Right renal pelvis (tissue), 4 donors: ENCODE results near the gene FAM13A. TPM values are rescaled to one million over a fixed set of nuclear protein-coding genes. Genes with fewer than 3 reads are reported as not detected.

Experiments
- DNase-seq, 4 donors: peaks; one replicate each; pipeline ENCODE4 v3.0.0-alpha.2; 2013; ENCODE audit warnings: low read depth in 4 of 4, low spot score in 3 of 4, missing footprints in 1 of 4
- polyA plus RNA-seq, 4 donors: library from polyadenylated mRNA; unstranded; fragments of 120-200 nt; gene quantifications; one replicate each; pipeline ENCODE4 v1.2.1, GENCODE V29; 2013; ENCODE audit not compliant: insufficient read length in 4 of 4

FAM13A gene
- polyA plus RNA-seq, 4 donors: 30.8 to 34.0 (median 33.6) TPM

DNA sequence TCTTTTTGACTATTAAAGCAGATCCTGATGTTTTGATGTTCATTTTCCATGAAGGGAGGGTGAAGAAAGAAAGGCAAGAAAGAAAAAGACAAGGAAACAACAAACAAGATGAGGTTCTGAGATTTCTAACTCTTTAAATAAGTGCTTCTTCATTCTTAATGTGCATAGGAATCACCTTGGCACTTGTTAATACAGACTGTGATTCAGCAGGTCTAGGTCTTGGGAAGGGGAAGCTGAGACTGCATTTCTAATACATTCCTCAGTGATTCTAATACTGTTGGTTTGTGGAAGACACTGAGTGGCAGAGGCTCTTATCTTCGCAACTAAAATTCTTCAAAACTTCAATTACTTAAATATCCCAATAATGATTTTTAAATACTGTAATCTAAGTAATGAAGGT lies 264.2 kb downstream of the FAM13A start:
- no peak for DNase-seq

- DNase-seq: no peak
These were observed 264.7 kb downstream of the FAM13A start for GRCh38 chr4:88792268-88792781.

- no peak for DNase-seq
These were observed 265.7 kb downstream of the FAM13A start for GRCh38 chr4:88791274-88791673.

DNA sequence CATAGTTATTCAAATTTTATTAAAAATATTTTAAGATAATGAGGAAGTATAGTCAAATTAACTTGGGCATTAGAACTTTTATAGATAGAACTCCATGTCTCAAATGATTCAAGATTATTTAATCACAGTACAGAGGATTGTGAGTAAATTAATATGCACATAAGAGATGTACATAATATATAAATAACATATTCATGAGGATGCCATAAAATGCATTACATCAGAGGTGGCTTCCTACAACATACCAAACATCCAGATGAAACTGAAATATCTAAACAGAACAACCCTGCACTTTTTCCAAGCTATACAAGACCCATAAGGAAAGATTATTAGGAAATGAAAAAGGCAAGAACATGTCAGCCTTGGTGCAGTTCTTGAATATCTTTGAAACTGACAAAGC lies 268.1 kb downstream of the FAM13A start:
- no peak for DNase-seq

DNA sequence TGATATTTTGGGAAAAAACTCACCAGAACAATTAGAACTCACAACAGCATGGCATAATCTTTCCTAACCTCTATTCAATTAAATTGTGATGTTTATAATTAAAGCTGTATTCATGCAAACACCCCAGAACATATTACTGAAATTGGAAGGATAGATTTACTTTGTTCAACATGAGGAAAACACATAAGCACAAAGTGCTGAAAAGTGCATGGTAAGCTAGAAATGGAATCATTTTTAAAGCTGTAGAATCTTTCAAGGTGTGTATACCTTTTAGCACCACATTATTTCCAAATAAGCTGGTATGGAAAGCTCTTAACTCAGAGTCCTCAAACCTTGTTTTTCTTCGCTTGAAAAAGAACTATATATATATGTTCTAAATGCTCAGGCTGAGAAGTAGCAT lies 268.6 kb downstream of the FAM13A start:
- DNase-seq: no peak

GRCh38 chr4:88786011-88786410 lies 271.0 kb downstream of the FAM13A start:
- no peak for DNase-seq

DNA sequence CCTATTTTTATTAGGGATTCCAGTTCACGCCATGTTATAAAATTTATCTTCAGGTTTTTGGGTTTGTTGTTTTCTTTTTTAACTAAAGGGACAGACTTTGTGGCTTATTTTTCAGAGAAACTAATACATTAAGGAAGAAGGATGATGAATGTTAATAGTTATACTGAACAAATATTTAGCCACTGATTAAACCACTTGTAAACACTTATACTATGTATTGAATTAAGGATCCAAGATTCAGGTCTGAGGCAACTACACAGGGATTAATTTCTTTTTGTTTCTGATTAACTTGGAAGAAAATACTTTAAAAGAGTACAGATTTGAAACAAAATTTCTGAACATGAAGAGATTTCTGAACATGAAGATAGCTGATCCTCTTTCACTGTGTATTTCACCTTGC lies 276.6 kb downstream of the FAM13A start:
- DNase-seq: no peak

DNA sequence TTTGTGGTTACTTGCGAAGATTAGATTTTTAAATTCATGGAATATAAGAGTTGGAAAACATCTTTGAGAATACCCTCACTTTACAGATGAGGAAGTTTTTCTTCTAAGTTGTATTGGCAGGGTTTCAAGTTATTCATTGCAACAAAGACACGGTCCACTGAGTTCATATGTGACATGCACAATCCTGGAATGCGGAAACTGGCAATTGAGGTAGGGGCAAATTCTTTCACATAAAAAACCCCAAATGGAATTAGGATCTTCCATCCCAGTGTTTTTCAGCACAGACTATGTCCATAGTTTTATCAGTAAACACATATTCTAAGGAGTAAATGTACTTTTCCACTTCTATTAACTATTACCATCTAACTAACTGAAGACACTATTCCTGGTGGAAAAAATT lies 277.6 kb downstream of the FAM13A start:
- peak in 2 of 4 donors; percentile 35 to 38 for DNase-seq

DNA sequence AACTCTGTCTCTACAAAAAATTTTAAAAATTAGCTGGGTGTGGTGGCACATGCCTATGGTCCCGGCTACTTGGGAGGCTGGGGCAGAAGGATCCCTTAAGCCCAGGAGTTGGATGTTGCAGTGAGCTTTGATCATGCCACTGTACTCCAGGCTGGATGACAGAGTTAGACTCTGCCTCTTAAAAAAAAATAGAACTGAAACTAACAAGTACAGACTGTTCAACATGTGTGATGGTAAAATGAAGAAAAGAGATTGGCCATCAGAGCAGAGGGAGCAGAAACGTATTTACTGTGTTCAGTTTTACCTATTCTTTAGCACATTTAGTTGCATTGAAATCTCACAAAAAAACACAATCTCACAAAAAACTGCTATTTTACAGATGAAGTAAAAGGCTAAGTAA lies 281.5 kb downstream of the FAM13A start:
- no peak for DNase-seq

DNA sequence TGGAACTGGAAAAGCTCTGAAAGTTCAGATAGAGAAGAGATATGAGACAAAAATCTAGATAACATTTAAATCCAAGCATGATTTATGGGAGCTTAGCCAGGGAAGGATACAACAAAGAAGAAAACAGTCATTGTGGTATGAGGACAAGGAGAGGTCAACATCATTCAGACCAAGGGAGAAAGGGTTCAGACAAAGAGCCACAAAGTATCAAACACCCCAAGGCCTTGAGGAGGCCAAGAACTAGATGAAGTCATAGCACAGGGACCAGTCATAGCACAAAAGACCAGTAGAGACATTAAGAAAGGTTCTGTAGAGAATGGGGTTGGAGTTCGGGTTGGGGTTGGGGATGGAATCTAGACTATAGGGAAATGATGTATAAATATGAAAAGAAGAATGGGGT lies 282.0 kb downstream of the FAM13A start:
- DNase-seq: no peak

DNA sequence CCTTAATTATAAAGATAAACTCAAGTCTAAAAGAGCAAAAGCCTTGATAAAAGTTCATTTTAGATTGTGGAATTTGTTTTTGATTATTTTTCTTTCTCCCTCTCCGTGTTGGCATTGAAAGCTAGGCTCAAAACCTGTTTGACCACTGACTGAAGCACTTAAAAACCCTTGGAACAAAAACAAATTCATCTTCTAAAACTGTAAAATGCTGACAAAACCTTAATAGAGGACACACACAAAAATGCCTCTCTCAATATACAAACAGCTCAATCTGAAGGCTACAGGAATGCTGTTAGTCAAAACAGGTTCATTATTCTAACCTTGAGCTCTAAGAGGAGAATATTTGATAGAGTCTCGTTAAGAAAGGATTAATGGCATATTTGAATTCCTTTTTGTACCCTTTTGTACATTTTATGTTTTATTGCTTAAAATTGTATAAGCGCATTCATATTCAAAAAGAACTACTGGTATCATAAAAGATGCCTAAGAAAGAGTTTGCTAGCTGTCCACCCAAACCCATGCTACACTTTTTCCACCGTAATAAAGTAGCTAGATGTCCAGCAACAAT lies 285.0 kb downstream of the FAM13A start:
- no peak for DNase-seq

DNA sequence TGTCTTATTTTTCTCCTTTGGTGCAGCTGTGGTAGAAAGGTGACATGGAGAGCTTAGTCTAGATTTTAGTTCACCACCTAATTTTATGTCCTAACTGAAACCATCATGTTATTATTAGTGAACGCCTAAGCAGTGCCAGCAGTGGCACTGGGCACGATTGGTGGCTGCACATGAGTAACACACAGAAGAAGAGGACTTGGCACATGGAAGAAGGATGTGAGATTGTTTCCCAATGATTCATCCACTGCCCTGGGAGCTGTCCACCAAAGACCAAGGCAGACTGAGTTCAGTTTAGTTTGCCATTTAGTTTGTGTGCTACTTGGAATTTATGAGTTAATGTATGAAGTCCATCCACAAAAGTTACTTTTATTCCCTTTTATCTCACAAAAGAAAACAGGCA lies 291.3 kb downstream of the FAM13A start:
- DNase-seq: no peak

- DNase-seq: no peak
These were observed 293.9 kb downstream of the FAM13A start for GRCh38 chr4:88763075-88763474.

DNA sequence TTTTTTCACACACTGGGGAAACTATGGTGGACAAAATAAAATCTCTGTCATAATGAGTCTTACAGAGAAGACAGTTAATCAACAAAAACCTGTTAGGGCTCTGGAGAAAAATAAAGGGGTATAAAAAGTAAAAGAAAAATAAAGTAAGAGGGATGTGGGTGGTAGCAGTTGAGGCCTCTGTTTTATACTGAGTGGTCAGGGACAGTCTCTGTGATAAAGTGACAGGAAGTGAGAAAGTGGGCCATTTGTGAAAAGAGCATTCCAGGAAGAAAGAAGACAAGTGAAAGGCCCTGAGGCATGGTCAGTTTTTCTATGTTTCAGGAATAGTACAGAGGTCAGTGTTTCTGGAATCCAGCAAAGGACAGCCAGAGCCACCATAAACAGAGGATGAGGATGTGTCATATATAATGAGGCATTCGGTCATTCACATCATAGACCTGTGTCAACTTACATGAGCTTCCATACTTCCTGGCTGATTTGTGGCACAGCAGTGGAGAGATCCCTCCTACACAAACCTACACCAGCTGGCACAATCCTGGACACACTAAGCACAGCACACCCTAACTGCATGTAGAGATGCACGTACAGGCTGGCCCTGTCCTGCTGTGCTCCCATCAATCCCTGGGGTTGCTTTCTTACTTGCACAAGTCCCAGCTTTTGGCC lies 295.0 kb downstream of the FAM13A start:
- no peak for DNase-seq

DNA sequence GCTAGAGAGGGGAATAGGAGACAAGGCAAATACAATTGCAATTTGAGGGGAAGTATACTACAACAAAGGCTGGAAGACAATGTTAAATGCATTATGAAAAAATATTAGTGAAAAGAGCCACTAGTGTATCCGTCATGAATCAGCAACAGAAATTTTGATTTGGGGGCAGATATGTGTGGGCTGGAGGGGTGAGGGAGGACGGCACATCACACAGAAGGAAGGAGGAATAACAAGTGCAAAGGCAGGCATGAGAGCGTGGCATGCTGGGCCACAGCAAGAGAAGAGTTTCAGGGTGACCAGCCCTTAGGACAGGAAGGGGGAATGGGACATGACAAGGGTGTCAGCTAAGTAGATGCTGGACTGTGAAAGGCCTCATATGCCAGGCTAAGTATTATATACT lies 295.6 kb downstream of the FAM13A start:
- DNase-seq: no peak

- no peak for DNase-seq
These were observed 297.1 kb downstream of the FAM13A start for GRCh38 chr4:88759895-88760290.

DNA sequence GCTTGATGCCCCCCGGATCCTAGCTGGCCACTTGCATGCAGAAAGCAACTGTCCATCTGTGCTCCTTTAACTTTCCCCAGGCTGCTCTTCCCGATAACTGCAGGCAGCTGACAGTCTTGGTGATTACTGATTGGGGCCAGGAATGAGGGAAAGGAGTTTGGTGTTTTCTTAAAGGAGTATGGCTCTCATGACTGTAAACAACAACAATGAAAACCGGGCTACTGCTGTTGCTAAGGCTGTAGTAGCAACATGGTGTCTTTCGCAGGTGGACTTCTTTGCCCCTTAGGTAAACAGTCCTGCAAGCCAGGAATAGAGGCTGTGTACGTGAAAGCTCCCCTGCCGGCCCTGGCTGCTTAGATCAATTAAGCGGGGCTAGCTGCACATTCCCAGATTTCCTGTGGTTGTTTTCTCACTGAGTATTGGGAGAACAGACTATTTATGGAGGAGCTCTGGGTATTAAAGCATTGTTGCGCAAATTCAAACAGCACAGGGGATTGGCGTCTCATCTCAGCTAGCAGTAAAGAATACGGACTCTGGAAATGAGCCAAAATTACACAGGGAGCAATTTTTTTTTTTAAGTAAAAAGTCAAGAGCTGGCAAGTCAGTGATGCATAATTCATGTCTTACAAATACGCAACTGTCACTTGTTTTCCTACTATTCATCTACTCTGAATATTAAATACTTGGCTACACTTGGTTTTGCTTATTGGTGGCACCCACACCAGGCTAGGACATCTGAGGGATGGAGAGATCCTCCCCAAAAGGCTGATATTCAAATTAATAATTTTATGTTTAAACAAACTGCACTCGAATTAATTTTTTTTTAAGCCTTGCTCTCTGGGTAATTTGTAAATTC lies 297.7 kb downstream of the FAM13A start:
- DNase-seq: no peak

DNA sequence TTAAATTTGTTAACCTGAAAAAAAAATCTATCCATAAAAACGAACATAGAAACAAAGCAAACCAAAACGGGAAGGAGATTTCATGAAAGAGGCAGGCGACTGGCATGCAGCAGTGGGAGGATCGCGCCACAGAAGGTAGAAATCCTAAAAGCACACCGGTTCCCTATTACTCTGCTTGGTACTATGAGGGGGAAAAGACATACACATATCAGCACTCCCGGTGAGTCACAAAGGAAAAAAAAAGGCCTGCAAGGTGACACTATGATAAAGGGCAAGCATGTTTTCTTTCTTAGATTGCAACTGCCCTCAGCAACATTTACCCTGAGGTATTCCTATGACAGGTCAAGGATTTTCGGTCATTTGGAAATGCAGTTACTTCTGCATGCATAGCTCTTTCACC lies 298.7 kb downstream of the FAM13A start:
- no peak for DNase-seq

DNA sequence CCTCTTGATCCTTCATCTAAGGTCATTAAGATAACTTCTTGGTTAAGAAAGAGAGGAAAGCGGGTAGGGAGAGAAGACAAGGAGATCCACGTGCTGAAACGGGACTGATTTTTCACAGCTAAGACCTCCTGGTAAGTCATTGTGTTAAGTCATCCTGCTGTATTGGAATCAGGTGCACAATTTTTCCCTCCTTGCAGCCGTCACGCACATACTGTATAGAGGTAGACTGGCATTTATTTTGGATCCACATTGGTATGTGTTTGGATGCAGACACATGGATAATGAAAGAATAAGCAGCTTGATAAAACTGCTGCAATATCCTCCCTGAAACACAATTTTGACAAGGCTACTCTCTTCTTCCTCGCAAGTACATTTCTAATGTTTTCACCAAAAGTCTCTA lies 299.2 kb downstream of the FAM13A start:
- no peak for DNase-seq

DNA sequence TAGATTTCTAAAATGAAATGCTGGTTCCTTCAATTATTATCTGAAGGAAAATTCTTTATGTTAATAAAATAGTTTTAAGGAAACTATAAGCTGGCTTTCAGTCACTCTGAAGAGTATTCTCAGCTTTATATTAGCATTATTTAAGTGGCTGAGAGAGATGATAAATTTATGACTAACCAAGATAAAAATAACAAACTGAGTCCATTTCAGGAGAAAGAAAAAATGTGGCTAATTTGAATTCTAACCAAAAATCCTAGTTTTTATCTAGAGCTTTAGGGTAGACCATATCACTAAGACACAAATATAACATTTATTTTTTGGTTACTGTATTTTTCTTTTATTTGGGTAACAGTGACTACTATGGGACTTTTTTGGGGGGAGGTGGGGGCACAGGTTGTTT lies 299.9 kb downstream of the FAM13A start:
- no peak for DNase-seq

- no peak for DNase-seq
These were observed 300.8 kb downstream of the FAM13A start for GRCh38 chr4:88756149-88756548.

DNA sequence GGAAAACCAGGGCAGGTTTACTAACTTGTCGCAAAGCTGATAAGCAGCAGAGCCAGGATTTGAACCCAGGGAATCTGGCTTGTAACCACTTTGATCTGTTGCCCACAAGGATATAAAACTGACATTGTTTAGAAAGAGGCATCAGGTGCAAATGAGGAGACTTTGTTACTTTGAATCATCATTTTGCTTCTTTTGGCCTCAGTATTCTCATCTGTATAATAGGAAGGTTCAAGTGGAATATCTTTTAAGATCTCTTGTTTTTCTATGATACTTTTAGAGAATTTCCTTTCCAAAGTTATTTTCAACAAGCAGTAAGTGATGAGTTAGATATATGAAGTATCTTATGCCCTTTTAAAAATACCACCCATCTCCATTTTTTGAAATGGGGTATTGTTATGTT lies 301.5 kb downstream of the FAM13A start:
- DNase-seq: no peak
